Loucy (cell line): Measurements from ENCODE around the gene ARPC3.

Source experiments
- CTCF ChIP-seq: fragments of 200-600 bp; sonication (generic); conservative IDR thresholded peaks from 2 replicates; pipeline ENCODE4 v1.5.1; 2014; ENCODE audit warnings: mild to moderate bottlenecking, antibody characterized with exemption, low read length
- EZH2phosphoT487 ChIP-seq: fragments of 200-600 bp; IDR thresholded peaks from 2 replicates; pipeline ENCODE4 v1.6.1; 2018; ENCODE audit warnings: antibody characterized with exemption, mild to moderate bottlenecking, moderate library complexity, borderline replicate concordance

GRCh38 chr12:110453569-110454296, 3.6 kb upstream of the ARPC3 start:
- TF ChIP-seq CTCF (no peak), EZH2phosphoT487 (no peak)
